NCI-H128 (cell line): ENCODE measurements around the gene SOCS6.
"Not testable (repeated sequence)": the region's sequence is repeated elsewhere in the genome, so short reads cannot be mapped to it uniquely, and the experiment has no call there.

Experiments
- DNase-seq: peaks from one replicate; lab custom pipeline; 2025; ENCODE audit not compliant: unreplicated experiment; lab: John Stamatoyannopoulos, UW

The SOCS6 gene

GRCh38 chr18:70321616-70322015 lies 32.8 kb downstream of the SOCS6 start:
- no peak for DNase-seq

- DNase-seq = no peak
These were observed 33.5 kb downstream of the SOCS6 start for GRCh38 chr18:70322385-70322784.

GRCh38 chr18:70322928-70323327 lies 34.1 kb downstream of the SOCS6 start:
- no peak for DNase-seq

- no peak for DNase-seq
These were observed 36.1 kb downstream of the SOCS6 start for GRCh38 chr18:70324897-70325296.

- DNase-seq = no peak
These were observed 37.4 kb downstream of the SOCS6 start for GRCh38 chr18:70326255-70326654.

- DNase-seq = no peak
These were observed 39.3 kb downstream of the SOCS6 start for GRCh38 chr18:70328169-70328568.

GRCh38 chr18:70329071-70329470 lies 40.2 kb downstream of the SOCS6 start:
- no peak for DNase-seq

- DNase-seq = no peak
These were observed 42.0 kb downstream of the SOCS6 start for GRCh38 chr18:70330887-70331286.

GRCh38 chr18:70331456-70332097 lies 42.7 kb downstream of the SOCS6 start:
- no peak for DNase-seq

GRCh38 chr18:70332694-70333093 lies 43.8 kb downstream of the SOCS6 start:
- no peak for DNase-seq

GRCh38 chr18:70333316-70333715 lies 44.5 kb downstream of the SOCS6 start:
- no peak for DNase-seq

GRCh38 chr18:70333757-70334156 lies 44.9 kb downstream of the SOCS6 start:
- no peak for DNase-seq

- DNase-seq = no peak
These were observed 45.4 kb downstream of the SOCS6 start for GRCh38 chr18:70334264-70334663.

GRCh38 chr18:70334728-70335329 lies 46.0 kb downstream of the SOCS6 start:
- DNase-seq = no peak

GRCh38 chr18:70335892-70336726 lies 47.3 kb downstream of the SOCS6 start:
- no peak for DNase-seq

GRCh38 chr18:70337139-70337972 lies 48.5 kb downstream of the SOCS6 start:
- no peak for DNase-seq

- no peak for DNase-seq
These were observed 50.0 kb downstream of the SOCS6 start for GRCh38 chr18:70338890-70339289.

- DNase-seq = no peak
These were observed 51.1 kb downstream of the SOCS6 start for GRCh38 chr18:70339915-70340314.

- DNase-seq = not testable (repeated sequence)
These were observed 59.6 kb downstream of the SOCS6 start for GRCh38 chr18:70348481-70348880.

GRCh38 chr18:70349316-70349715 lies 60.5 kb downstream of the SOCS6 start:
- no peak for DNase-seq

- DNase-seq = no peak
These were observed 65.2 kb downstream of the SOCS6 start for GRCh38 chr18:70354080-70354479.
